GM12878 (cell line): ENCODE measurements around the gene SCARF2. TPM values are rescaled to one million over a fixed set of nuclear protein-coding genes. Genes with fewer than 3 reads are reported as not detected.

Experiments used
- ATAC-seq: fragments of 200-7000 bp; cut with Tn5 transposase; 3 replicates; pipeline ENCODE4 v1.9.1; 2020; ENCODE audit warnings: mild to moderate bottlenecking, moderate library complexity
- BruUV-seq: library from RNA; stranded (reverse); fragments of 400-500 nt; replicated peaks from 2 replicates; lab custom pipeline; 2021; lab: Mats Ljungman, UMichigan
- CTCF ChIA-PET: fragments of 300-600 bp; sonication (Branson Sonifier 250); formaldehyde crosslinking; extraction: SDS; loops from one replicate; lab custom pipeline; 2021; ENCODE audit warnings: inconsistent platforms; lab: Yijun Ruan, JAX
- POLR2A ChIA-PET: fragments of 350-600 bp; formaldehyde crosslinking; extraction: SDS; loops from one replicate; lab custom pipeline; 2021; ENCODE audit warnings: inconsistent platforms; lab: Charles Lee
- RAD21 ChIA-PET: fragments of 300-600 bp; sonication (Branson Sonifier 250); formaldehyde crosslinking; loops from one replicate; lab custom pipeline; 2023; ENCODE audit warnings: antibody characterized with exemption; ENCODE audit not compliant: unreplicated experiment; lab: Charles Lee
- SMC1A ChIA-PET: fragments of 300-600 bp; sonication (Branson Sonifier 250); formaldehyde crosslinking; loops from one replicate; lab custom pipeline; 2023; ENCODE audit not compliant: unreplicated experiment, uncharacterized antibody; lab: Charles Lee
- DNase-seq: peaks from one replicate; pipeline ENCODE4 v3.0.0-alpha.2; 2011; ENCODE audit warnings: low read depth, low spot score
- FAIRE-seq: peaks from 3 replicates; lab custom pipeline; 2011; peaks lifted over from hg19 to GRCh38; lab: Jason Lieb, UNC
- H2AFZ ChIP-seq: 2 replicates; pipeline ENCODE4 v1.6.0; 2011; ENCODE audit warnings: low read depth, low read length, control low read depth; ENCODE audit not compliant: control insufficient read depth
- H3K27ac ChIP-seq: 2 replicates; pipeline ENCODE4 v1.5.1; 2011; ENCODE audit warnings: control low read depth; ENCODE audit not compliant: control insufficient read depth, insufficient read depth
- H3K27me3 ChIP-seq, 2 experiments: replicated peaks in 1 of 2; 2 replicates each; pipeline versions ENCODE4 v1.6.0 to v1.6.1; 2011; ENCODE audit warnings: low read length in 1 of 2; ENCODE audit not compliant: control insufficient read depth in 2 of 2, insufficient read depth in 2 of 2
- H3K36me3 ChIP-seq, 2 experiments: 2 replicates each; pipeline ENCODE4 v1.5.1; 2011; ENCODE audit warnings: low read length in 1 of 2; ENCODE audit not compliant: control insufficient read depth in 2 of 2, insufficient read depth in 2 of 2
- H3K4me1 ChIP-seq: 2 replicates; pipeline ENCODE4 v1.6.1; 2011; ENCODE audit warnings: mild to moderate bottlenecking, low read length, moderate library complexity, mixed read lengths; ENCODE audit not compliant: control insufficient read depth, insufficient read depth
- H3K4me2 ChIP-seq: 2 replicates; pipeline ENCODE4 v1.6.0; 2011; ENCODE audit warnings: control low read depth; ENCODE audit not compliant: control insufficient read depth, insufficient read depth
- H3K4me3 ChIP-seq: fragments of 200-600 bp; sonication (generic); 2 replicates; pipeline ENCODE4 v1.5.1; 2016
- H3K79me2 ChIP-seq: 2 replicates; pipeline ENCODE4 v1.6.0; 2011; ENCODE audit warnings: low read length; ENCODE audit not compliant: control insufficient read depth, insufficient read depth
- H3K9ac ChIP-seq: 2 replicates; pipeline ENCODE4 v1.8.0; 2011; ENCODE audit warnings: low read length, control low read depth, mixed read lengths; ENCODE audit not compliant: control insufficient read depth, insufficient read depth
- H3K9me3 ChIP-seq: replicated peaks from 3 replicates; pipeline ENCODE4 v1.5.1; 2011; ENCODE audit warnings: mild to moderate bottlenecking, low read length; ENCODE audit not compliant: control insufficient read depth, insufficient read depth
- H4K20me1 ChIP-seq: 2 replicates; pipeline ENCODE4 v1.6.0; 2011; ENCODE audit not compliant: control insufficient read depth, insufficient read depth
- CUX1 ChIP-seq: IDR thresholded peaks from 2 replicates; pipeline ENCODE4 v1.6.1; 2012; ENCODE audit warnings: improper control_type of control experiment, low read depth, low read length; ENCODE audit not compliant: insufficient replicate concordance
- FOS ChIP-seq: IDR thresholded peaks from 3 replicates; pipeline ENCODE4 v1.6.1; 2011; ENCODE audit warnings: borderline replicate concordance; ENCODE audit not compliant: insufficient read length; ENCODE audit errors: extremely low read depth
- IKZF1 ChIP-seq: fragments of 450-650 bp; conservative IDR thresholded peaks from 2 replicates; pipeline ENCODE4 v1.6.1; 2017; ENCODE audit warnings: antibody characterized with exemption, mild to moderate bottlenecking
- MXI1 ChIP-seq: fragments of 150-350 bp; IDR thresholded peaks from 2 replicates; pipeline ENCODE4 v1.6.1; 2011; ENCODE audit warnings: low read depth, mild to moderate bottlenecking, inconsistent platforms, low read length, improper control_type of control experiment
- MYB ChIP-seq: fragments of 150-350 bp; IDR thresholded peaks from 2 replicates; pipeline ENCODE4 v1.6.1; 2014; ENCODE audit warnings: mild to moderate bottlenecking, low read depth, low read length, borderline replicate concordance
- NFYB ChIP-seq: IDR thresholded peaks from 2 replicates; pipeline ENCODE4 v1.6.1; 2011; ENCODE audit warnings: low read depth, mild to moderate bottlenecking, low read length, improper control_type of control experiment, moderate library complexity; ENCODE audit not compliant: insufficient read depth
- NR2C2 ChIP-seq: IDR thresholded peaks from 2 replicates; pipeline ENCODE4 v1.6.1; 2011; ENCODE audit warnings: borderline replicate concordance, low read depth; ENCODE audit not compliant: control insufficient read depth, insufficient read length
- RELA ChIP-seq: fragments of 450-650 bp; IDR thresholded peaks from 2 replicates; pipeline ENCODE4 v1.8.0; 2014; ENCODE audit warnings: borderline replicate concordance; ENCODE audit not compliant: partially characterized antibody
- SKIL ChIP-seq: fragments of 450-650 bp; IDR thresholded peaks from 2 replicates; pipeline ENCODE4 v1.6.1; 2017; ENCODE audit warnings: mild to moderate bottlenecking, low read depth, inconsistent platforms; ENCODE audit not compliant: poor library complexity, severe bottlenecking
- SUPT20H ChIP-seq: IDR thresholded peaks from 2 replicates; pipeline ENCODE4 v1.6.1; 2011; ENCODE audit warnings: low read depth, mild to moderate bottlenecking, low read length, moderate library complexity, borderline replicate concordance; ENCODE audit not compliant: control insufficient read depth
- ZZZ3 ChIP-seq: IDR thresholded peaks from 2 replicates; pipeline ENCODE4 v1.6.1; 2011; ENCODE audit warnings: low read depth; ENCODE audit not compliant: control insufficient read depth, insufficient read length
- WGBS: methylation state at CpG from one replicate; pipeline ENCODE4 v1.1.6; 2016; ENCODE audit warnings: low lambda C conversion rate; ENCODE audit not compliant: insufficient replicate concordance, insufficient coverage; ENCODE audit errors: missing lambda C conversion rate; 5-methylcytosine and 5-hydroxymethylcytosine counted together
- in situ Hi-C: fragments of 300-500 bp; cut with MboI; formaldehyde crosslinking; loops from 9 replicates; pipeline ENCODE4 v1.14.3; 2018; ENCODE audit warnings: mixed read lengths
- intact Hi-C: fragments of 100-400 bp; cut with micrococcal nuclease; formaldehyde crosslinking; loops from one replicate; pipeline ENCODE4 v1.14.2; 2022; ENCODE audit not compliant: unreplicated experiment
- polyA plus RNA-seq, 11 experiments: library from polyadenylated mRNA; depleted of rRNA in 4 of 11; unstranded in 6 of 11; stranded (reverse) in 5 of 11; fragments of >200 nt; fragmentation: Nextera tagmentation in 4 of 11; fragmentation: Illumina TruSeq in 1 of 11; extraction: Ambion mirVana in 4 of 11; extraction: Trizol in 1 of 11; gene quantifications; 1 replicate in 1 of 11; 2 replicates in 10 of 11; pipeline versions ENCODE4 v1.2.1 to v1.2.3, GENCODE V29; 2011 to 2016; ENCODE audit warnings: inconsistent platforms in 2 of 11, missing spikeins in 2 of 11, low read depth in 1 of 11
- total RNA-seq, 4 experiments: library from RNA; depleted of rRNA in 3 of 4; stranded (reverse); fragments of >200 nt in 3 of 4; fragmentation: Illumina TruSeq in 1 of 4; extraction: Trizol in 1 of 4; gene quantifications; 2 replicates each; pipeline versions ENCODE4 v1.2.1 to v1.2.3, GENCODE V29; 2013 to 2021

Gene SCARF2
- total and polyA plus RNA-seq, 10 of the 15 experiments (the other 5 are each of a cell fraction or from before 2014, with no cell fraction given) = 0.01 to 0.74 (median 0.17) TPM; not detected in 5

- intact Hi-C loops (no loop called here), in situ Hi-C loops (no loop called here)
- DNase-seq (no peak), ATAC-seq (no peak), FAIRE-seq (no peak)
- Histone ChIP-seq H3K9ac (no peak overlapping the region), H3K4me3 (no peak overlapping the region), H2AFZ (no peak overlapping the region), H3K27me3 (peaks cover 11 to 15% of the 10 kb centered on the region in 2 experiments), H3K9me3 (no peaks in the 10 kb centered on the region), H3K36me3 (no peaks in the 10 kb centered on the region), H3K27ac (no peak overlapping the region), H3K4me1 (no peaks in the 10 kb centered on the region; the same call in 1 of the 2 replicates), H4K20me1 (no peaks in the 10 kb centered on the region; the same call in 1 of the 2 replicates), H3K4me2 (no peak overlapping the region), H3K79me2 (no peaks in the 10 kb centered on the region)
- ChIA-PET SMC1A (no interaction called here), RAD21 (no interaction called here), CTCF (no interaction called here), POLR2A (no interaction called here)
- TF ChIP-seq MYB = no peak
- TF ChIP-seq SUPT20H = no peak
- no peak for TF ChIP-seq IKZF1
- TF ChIP-seq NR2C2 = no peak
- TF ChIP-seq MXI1 = no peak
- TF ChIP-seq SKIL = no peak
- TF ChIP-seq NFYB = no peak
- TF ChIP-seq ZZZ3 = no peak
- no peak for TF ChIP-seq FOS
- no peak for TF ChIP-seq CUX1
- TF ChIP-seq RELA = no peak
- no TSS peak for BruUV-seq
- 27% methylated on average over 11 of the region's 11 CpGs for WGBS
Measured at GRCh38 chr22:20435436-20436306, 2.0 kb downstream of the SCARF2 start.
